HCT116 (cell line): ENCODE measurements around the gene KRTAP6-1. TPM values are rescaled to one million over a fixed set of nuclear protein-coding genes. Genes with fewer than 3 reads are reported as not detected.

ENCODE experiments used
- ATAC-seq: fragments of 200-7000 bp; cut with Tn5 transposase; 2 replicates; pipeline ENCODE4 v1.9.1; 2020; ENCODE audit warnings: mild to moderate bottlenecking, moderate library complexity
- BruUV-seq: library from RNA; stranded (reverse); fragments of 400-500 nt; replicated peaks from 2 replicates; lab custom pipeline; 2021; lab: Mats Ljungman, UMichigan
- CTCF ChIA-PET: fragments of 300-600 bp; sonication (Branson Sonifier 250); formaldehyde crosslinking; loops from one replicate; lab custom pipeline; 2021; ENCODE audit warnings: antibody characterized with exemption; lab: Charles Lee
- POLR2A ChIA-PET: fragments of 300-600, 350-600 bp; sonication (Branson Sonifier 250); formaldehyde crosslinking; loops from one replicate; lab custom pipeline; 2021; ENCODE audit warnings: antibody characterized with exemption; lab: Charles Lee
- RAD21 ChIA-PET, 2 experiments: fragments of 300-600 bp; sonication (Branson Sonifier 250); formaldehyde crosslinking; loops; one replicate each; lab custom pipeline; 2023; ENCODE audit warnings: low total read pairs in 2 of 2; ENCODE audit not compliant: uncharacterized antibody in 2 of 2, unreplicated experiment in 2 of 2, low non-redundant PET in 1 of 2; lab: Charles Lee
- DNase-seq: peaks from one replicate; pipeline ENCODE4 v3.0.0-alpha.2; 2010; ENCODE audit warnings: low read depth, low spot score
- H2AFZ ChIP-seq: fragments of 200-600 bp; shearing (Covaris generic), sonication (generic); 2 replicates; pipeline ENCODE4 v1.6.1; 2017; ENCODE audit warnings: low read depth, mixed run types, mixed read lengths, antibody characterized with exemption, low read length; ENCODE audit not compliant: poor library complexity, severe bottlenecking
- H3K27ac ChIP-seq: 2 replicates; pipeline ENCODE4 v1.5.1; 2012; ENCODE audit warnings: low read depth, low read length
- H3K27me3 ChIP-seq: fragments of 200-600 bp; sonication (generic); 2 replicates; pipeline ENCODE4 v1.6.1; 2016; ENCODE audit warnings: mixed run types, low read length, mixed read lengths; ENCODE audit not compliant: insufficient read depth
- H3K36me3 ChIP-seq, 2 experiments: fragments of 200-500 bp in 1 of 2; fragments of 200-600 bp in 1 of 2; sonication (Bioruptor generic) in 1 of 2; sonication (generic) in 1 of 2; 2 replicates each; pipeline versions ENCODE4 v1.5.1 to v1.6.1; 2014 to 2016; ENCODE audit warnings: low read length in 2 of 2, inconsistent platforms in 1 of 2, mixed read lengths in 1 of 2, mixed run types in 1 of 2; ENCODE audit not compliant: insufficient read depth in 2 of 2, control insufficient read depth in 1 of 2
- H3K4me1 ChIP-seq, 2 experiments: fragments of 200-600 bp in 1 of 2; sonication (generic) in 1 of 2; 2 replicates each; pipeline versions ENCODE4 v1.5.1 to v1.6.1; 2012 to 2017; ENCODE audit warnings: low read length in 2 of 2, inconsistent platforms in 1 of 2, mild to moderate bottlenecking in 1 of 2, mixed read lengths in 1 of 2, mixed run types in 1 of 2, moderate library complexity in 1 of 2; ENCODE audit not compliant: insufficient read depth in 2 of 2, control insufficient read depth in 1 of 2
- H3K4me2 ChIP-seq: fragments of 200-600 bp; sonication (generic); 2 replicates; pipeline ENCODE4 v1.6.1; 2017; ENCODE audit warnings: mixed run types, low read length, mixed read lengths
- H3K4me3 ChIP-seq, 2 experiments: fragments of 200-600 bp in 1 of 2; sonication (generic) in 1 of 2; replicated peaks in 1 of 2; 2 replicates each; pipeline ENCODE4 v1.5.1; 2011 to 2016; ENCODE audit warnings: low read length in 2 of 2, control low read depth in 1 of 2, low read depth in 1 of 2, mild to moderate bottlenecking in 1 of 2, mixed read lengths in 1 of 2, mixed run types in 1 of 2
- H3K79me2 ChIP-seq: fragments of 200-600 bp; sonication (generic); 2 replicates; pipeline ENCODE4 v1.6.1; 2017; ENCODE audit warnings: mild to moderate bottlenecking, mixed run types, low read length, moderate library complexity, mixed read lengths; ENCODE audit not compliant: insufficient read depth
- H3K9ac ChIP-seq: fragments of 200-600 bp; sonication (generic); 2 replicates; pipeline ENCODE4 v1.6.1; 2016; ENCODE audit warnings: low read length, mixed read lengths
- H3K9me2 ChIP-seq: fragments of 200-600 bp; sonication (generic), shearing (Covaris generic); 2 replicates; pipeline ENCODE4 v1.6.1; 2017; ENCODE audit warnings: mixed run types, mild to moderate bottlenecking, moderate library complexity; ENCODE audit not compliant: insufficient read depth
- H3K9me3 ChIP-seq, 2 experiments: fragments of 200-500 bp in 1 of 2; fragments of 200-600 bp in 1 of 2; sonication (Bioruptor generic) in 1 of 2; sonication (generic) in 1 of 2; 2 replicates each; pipeline ENCODE4 v1.6.1; 2014 to 2017; ENCODE audit warnings: low read length in 2 of 2, mixed read lengths in 2 of 2, inconsistent platforms in 1 of 2, low read depth in 1 of 2, mild to moderate bottlenecking in 1 of 2, mixed run types in 1 of 2, moderate library complexity in 1 of 2; ENCODE audit not compliant: control insufficient read depth in 1 of 2, insufficient read depth in 1 of 2
- H4K20me1 ChIP-seq: fragments of 200-600 bp; sonication (generic), shearing (Covaris generic); 2 replicates; pipeline ENCODE4 v1.6.1; 2017; ENCODE audit warnings: mixed run types, mild to moderate bottlenecking, moderate library complexity; ENCODE audit not compliant: insufficient read depth
- CBX3 ChIP-seq: IDR thresholded peaks from 2 replicates; pipeline ENCODE4 v1.6.1; 2012; ENCODE audit warnings: low read depth
- CEBPB ChIP-seq: IDR thresholded peaks from 2 replicates; pipeline ENCODE4 v1.6.1; 2012; ENCODE audit warnings: low read depth
- CTCF ChIP-seq, 3 experiments: fragments of 200-600 bp in 1 of 3; sonication (generic) in 1 of 3; IDR thresholded peaks in 2 of 3; conservative IDR thresholded peaks in 1 of 3; 2 replicates each; pipeline ENCODE4 v1.5.1; 2012 to 2017; ENCODE audit warnings: low read depth in 2 of 3, low read length in 2 of 3, antibody characterized with exemption in 1 of 3, borderline replicate concordance in 1 of 3, control low read depth in 1 of 3, mild to moderate bottlenecking in 1 of 3, mixed read lengths in 1 of 3, mixed run types in 1 of 3, moderate library complexity in 1 of 3; ENCODE audit not compliant: insufficient read depth in 1 of 3
- ELF1 ChIP-seq: IDR thresholded peaks from 2 replicates; pipeline ENCODE4 v1.6.1; 2012; ENCODE audit warnings: low read depth, borderline replicate concordance
- EZH2 ChIP-seq: fragments of 200-600 bp; sonication (generic); IDR thresholded peaks from 2 replicates; pipeline ENCODE4 v1.6.1; 2017; ENCODE audit warnings: antibody characterized with exemption, mixed run types
- JUND ChIP-seq: IDR thresholded peaks from 2 replicates; pipeline ENCODE4 v1.6.1; 2012
- SIN3A ChIP-seq: IDR thresholded peaks from 2 replicates; pipeline ENCODE4 v1.6.1; 2012; ENCODE audit warnings: low read depth
- SRF ChIP-seq: IDR thresholded peaks from 2 replicates; pipeline ENCODE4 v1.6.1; 2012; ENCODE audit warnings: low read depth
- ZFX ChIP-seq: fragments of 450-650 bp; IDR thresholded peaks from 2 replicates; pipeline ENCODE4 v1.6.1; 2017
- ZNF274 ChIP-seq: fragments of 200-500 bp; sonication (Bioruptor generic); IDR thresholded peaks from 2 replicates; pipeline ENCODE4 v1.6.1; 2014; ENCODE audit warnings: mild to moderate bottlenecking, low read depth, low read length, inconsistent platforms
- intact Hi-C: fragments of 100-400 bp; cut with micrococcal nuclease; formaldehyde crosslinking; loops from 2 replicates; pipeline ENCODE4 v1.10.0; 2022
- total RNA-seq: library from RNA; stranded (reverse); gene quantifications from one replicate; pipeline ENCODE4 v1.2.1, GENCODE V29; 2021; ENCODE audit not compliant: unreplicated experiment
- TF ChIP-seq, protein P1 (sequence below): IDR thresholded peaks from 2 replicates; pipeline ENCODE4 v1.6.1; 2012

Gene KRTAP6-1
- total RNA-seq, 1 experiment from 2014 or later = not detected

DNA sequence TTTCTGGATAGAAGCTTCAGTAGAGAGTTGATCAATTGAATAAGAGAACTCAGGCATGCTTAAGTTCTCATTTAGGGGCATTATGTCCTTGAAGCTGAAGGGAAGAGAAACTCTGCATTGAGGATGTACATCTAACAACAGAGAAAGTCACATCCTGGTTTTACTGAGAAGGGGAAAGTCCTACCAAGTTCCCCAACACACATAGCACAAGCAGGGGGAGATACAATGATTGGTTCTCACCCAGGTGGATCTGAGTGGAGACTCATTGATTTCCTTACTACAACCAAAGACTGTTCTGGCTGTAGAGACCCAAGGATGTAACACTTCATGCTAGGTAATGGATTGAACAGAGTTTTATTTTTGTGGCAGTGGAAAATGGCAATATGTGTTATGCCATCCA lies 1.5 kb upstream of the KRTAP6-1 start:
- H4K20me1 ChIP-seq = no peaks in the 10 kb centered on the region
- POLR2A ChIA-PET = no interaction called here
- RAD21 ChIA-PET = no interaction called here
- DNase-seq (no peak), ATAC-seq (no peak)
- H3K9me2 ChIP-seq = no peaks in the 10 kb centered on the region
- BruUV-seq = no TSS peak
- no peak overlapping the region for H3K27ac ChIP-seq
- no peak overlapping the region for H3K4me2 ChIP-seq
- peaks cover 13 to 20% of the 10 kb centered on the region in 2 experiments; a peak in 2 of 4 replicates for H3K9me3 ChIP-seq
- no peak overlapping the region for H3K9ac ChIP-seq
- no peaks in the 10 kb centered on the region for H3K79me2 ChIP-seq
- no peak overlapping the region for H3K4me3 ChIP-seq
- TF ChIP-seq JUND (no peak), CEBPB (no peak), ELF1 (no peak), ZFX (no peak), CBX3 (no peak), EZH2 (no peak), CTCF (IDR thresholded peaks at IDR 0.05 in 2 of 3, conservative IDR thresholded peaks at IDR 0.05 in 1 of 3; ENCODE audit: borderline replicate concordance in 1 of 3, insufficient read depth in 1 of 3, low read depth in 2 of 3, low read length in 2 of 3) (no peak), SIN3A (no peak), ZNF274 (no peak), SRF (no peak)
- TF ChIP-seq, protein P1, sequence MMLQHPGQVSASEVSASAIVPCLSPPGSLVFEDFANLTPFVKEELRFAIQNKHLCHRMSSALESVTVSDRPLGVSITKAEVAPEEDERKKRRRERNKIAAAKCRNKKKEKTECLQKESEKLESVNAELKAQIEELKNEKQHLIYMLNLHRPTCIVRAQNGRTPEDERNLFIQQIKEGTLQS = no peak
- H3K36me3 ChIP-seq = no peaks in the 10 kb centered on the region
- intact Hi-C loops = no loop called here
- H3K4me1 ChIP-seq = no peaks in the 10 kb centered on the region
- CTCF ChIA-PET = no interaction called here
- H3K27me3 ChIP-seq = no peaks in the 10 kb centered on the region
- H2AFZ ChIP-seq = no peak overlapping the region
